Prostate gland (tissue), 2 donors: Measurements from ENCODE around the gene RNPEPL1. TPM values are rescaled to one million over a fixed set of nuclear protein-coding genes. Genes with fewer than 3 reads are reported as not detected.
A peak's percentile ranks its signal among the peaks of the same experiment; 100 is the strongest.

Experiments used
- DNase-seq: peaks from one replicate; pipeline ENCODE4 v3.0.0-alpha.2; 2019; ENCODE audit warnings: low spot score
- H3K27ac ChIP-seq, 2 donors: fragments of 200-600 bp; sonication (generic); 2 replicates each; pipeline ENCODE4 v1.5.1; 2017 to 2019
- H3K27me3 ChIP-seq: fragments of 200-600 bp; sonication (generic); replicated peaks from 2 replicates; pipeline ENCODE4 v1.5.1; 2019; ENCODE audit not compliant: insufficient read depth
- H3K36me3 ChIP-seq, 2 donors: fragments of 200-600 bp; sonication (generic); 1 replicate in 1 of 2; 2 replicates in 1 of 2; pipeline versions ENCODE4 v1.5.1 to v1.8.1; 2017 to 2019
- H3K4me1 ChIP-seq: fragments of 200-600 bp; sonication (generic); replicated peaks from 2 replicates; pipeline ENCODE4 v1.5.1; 2019
- H3K4me3 ChIP-seq, 2 donors: fragments of 200-600 bp; sonication (generic); 2 replicates each; pipeline ENCODE4 v1.5.1; 2017 to 2019
- H3K9me3 ChIP-seq: fragments of 200-600 bp; sonication (generic); 2 replicates; pipeline ENCODE4 v1.5.1; 2017
- CTCF ChIP-seq, 4 experiments: fragments of 200-600 bp in 2 of 4; fragments of 450-650 bp in 2 of 4; sonication (generic) in 2 of 4; IDR thresholded peaks; 1 replicate in 3 of 4; 2 replicates in 1 of 4; pipeline ENCODE4 v1.5.1; 2016 to 2019; ENCODE audit warnings: antibody characterized with exemption in 4 of 4, mild to moderate bottlenecking in 2 of 4, moderate library complexity in 2 of 4
- POLR2A ChIP-seq: fragments of 450-650 bp; IDR thresholded peaks from one replicate; pipeline ENCODE4 v1.6.1; 2016; ENCODE audit warnings: antibody characterized with exemption, mild to moderate bottlenecking
- POLR2AphosphoS5 ChIP-seq: sonication (generic); formaldehyde crosslinking; IDR thresholded peaks from one replicate; pipeline ENCODE4 v1.6.1; 2017; ENCODE audit warnings: antibody characterized with exemption
- WGBS: methylation state at CpG from one replicate; pipeline ENCODE4 v1.1.5; 2018; 5-methylcytosine and 5-hydroxymethylcytosine counted together
- intact Hi-C: fragments of 100-400 bp; cut with DNase I; formaldehyde crosslinking; loops from one replicate; pipeline ENCODE4 v1.14.2; 2022
- total RNA-seq, 2 donors: library from RNA; depleted of rRNA; stranded (reverse); fragments of >200 nt; gene quantifications; one replicate each; pipeline ENCODE4 v1.1.0, GENCODE V29; 2016

Gene RNPEPL1
- total RNA-seq, 2 donors from 2014 or later, result 36.9 to 94.7 TPM

- intact Hi-C loops, result no loop called here
- WGBS, result 79% methylated on average over 19 of the region's 19 CpGs
- no peak for DNase-seq
Observed at GRCh38 chr2:240593703-240594451, 25.6 kb downstream of the RNPEPL1 start.

GRCh38 chr2:240594511-240595380 is 26.5 kb downstream of the RNPEPL1 start:
- Histone ChIP-seq H3K36me3 (no peaks in the 10 kb centered on the region), H3K4me3 (no peak overlapping the region), H3K27me3 (no peaks in the 10 kb centered on the region), H3K27ac (peak overlapping the region in 1 of 2 donors; percentile 46), H3K9me3 (no peaks in the 10 kb centered on the region), H3K4me1 (peaks cover 25% of the 10 kb centered on the region)
- no peak for DNase-seq
- WGBS, result 67% methylated on average over 29 of the region's 34 CpGs
- intact Hi-C loops, result no loop called here
- no peak for TF ChIP-seq POLR2AphosphoS5
- TF ChIP-seq POLR2A, result no peak
- TF ChIP-seq CTCF (IDR thresholded peaks at IDR 0.05), result no peak

More at GRCh38 chr2:240593703-240594451, 25.6 kb downstream of the RNPEPL1 start:
- H3K4me1 ChIP-seq, result peaks cover 25% of the 10 kb centered on the region
- TF ChIP-seq CTCF (IDR thresholded peaks at IDR 0.05), result no peak
- TF ChIP-seq POLR2A, result no peak
- no peak for TF ChIP-seq POLR2AphosphoS5
- H3K27ac ChIP-seq, result no peak overlapping the region
- H3K4me3 ChIP-seq, result no peak overlapping the region
- no peaks in the 10 kb centered on the region for H3K9me3 ChIP-seq
- H3K36me3 ChIP-seq, result no peaks in the 10 kb centered on the region
- H3K27me3 ChIP-seq, result no peaks in the 10 kb centered on the region

- Histone ChIP-seq H3K4me1 (peaks cover 25% of the 10 kb centered on the region), H3K27ac (peak overlapping the region; percentile 44 to 46), H3K27me3 (no peaks in the 10 kb centered on the region), H3K4me3 (no peak overlapping the region), H3K9me3 (no peaks in the 10 kb centered on the region), H3K36me3 (no peaks in the 10 kb centered on the region)
- 38% methylated on average over 18 of the region's 18 CpGs for WGBS
- TF ChIP-seq CTCF (IDR thresholded peaks at IDR 0.05) (peak in 1 of 4 experiments; percentile 37), POLR2A (no peak)
- DNase-seq, result no peak
- intact Hi-C loops, result no loop called here
Observed at GRCh38 chr2:240595381-240596079, 27.2 kb downstream of the RNPEPL1 start.

GRCh38 chr2:240596080-240596460 is 27.8 kb downstream of the RNPEPL1 start:
- no peaks in the 10 kb centered on the region for H3K36me3 ChIP-seq
- TF ChIP-seq CTCF (IDR thresholded peaks at IDR 0.05) (no peak), POLR2A (no peak), POLR2AphosphoS5 (no peak)
- H3K4me1 ChIP-seq, result peaks cover 25% of the 10 kb centered on the region
- H3K9me3 ChIP-seq, result no peaks in the 10 kb centered on the region
- intact Hi-C loops, result no loop called here
- no peaks in the 10 kb centered on the region for H3K27me3 ChIP-seq
- 54% methylated on average over 16 of the region's 17 CpGs for WGBS
- DNase-seq, result no peak
- peak overlapping the region; percentile 44 to 46 for H3K27ac ChIP-seq
- H3K4me3 ChIP-seq, result no peak overlapping the region
